T-helper 2 cell treated with Interferon-gamma antibody and Interleukin-4, amounts not matched to agents 5 μg/mL and 100 μg/mL, for 36 hours (primary cell): ENCODE measurements around the gene HEPACAM2.

ENCODE experiments used
- DNase-seq: peaks from one replicate; pipeline ENCODE4 v3.0.0; 2021; ENCODE audit warnings: low spot score
- H3K27ac Mint-ChIP-seq: one replicate; pipeline ENCODE4 v1.8.0; 2021; ENCODE audit warnings: mild to moderate bottlenecking, mixed read lengths
- H3K27me3 Mint-ChIP-seq: one replicate; pipeline ENCODE4 v1.8.0; 2021; ENCODE audit warnings: low read depth, mixed read lengths
- H3K36me3 Mint-ChIP-seq: one replicate; pipeline ENCODE4 v1.8.0; 2021; ENCODE audit warnings: low read depth, mixed read lengths
- H3K4me1 Mint-ChIP-seq: one replicate; pipeline ENCODE4 v1.8.0; 2021; ENCODE audit warnings: low read depth, mixed read lengths
- H3K4me3 Mint-ChIP-seq: one replicate; pipeline ENCODE4 v1.8.0; 2022; ENCODE audit warnings: mild to moderate bottlenecking, moderate library complexity, mixed read lengths
- H3K9me3 Mint-ChIP-seq: one replicate; pipeline ENCODE4 v1.8.0; 2021; ENCODE audit warnings: mixed read lengths

The HEPACAM2 gene

DNA sequence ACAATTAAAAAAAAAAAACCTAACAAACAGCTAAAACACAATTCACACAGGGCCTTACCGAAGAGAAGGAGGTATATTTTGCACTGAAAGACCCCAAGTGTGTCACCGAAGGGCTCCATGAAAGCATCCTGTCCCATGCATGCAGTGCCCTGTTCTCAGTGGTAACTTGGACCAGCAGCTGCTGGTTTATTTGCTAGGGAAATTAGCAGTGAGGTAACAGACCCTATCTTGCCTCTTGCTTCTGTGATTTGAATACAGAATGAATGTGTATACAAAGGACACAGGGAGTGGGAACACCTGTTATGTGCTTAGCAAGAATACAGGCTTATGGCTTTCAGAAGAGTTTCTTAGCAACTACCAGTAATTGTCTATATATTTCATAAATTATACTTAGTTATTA lies at the start of gene HEPACAM2:
HEPACAM2 (minus strand) TSS at position 160 of the 400 bp plus-strand sequence.
- peaks cover 12% of the 10 kb centered on the region for H3K4me1 Mint-ChIP-seq
- peaks cover 32% of the 10 kb centered on the region for H3K27me3 Mint-ChIP-seq
- H3K9me3 Mint-ChIP-seq, result no peaks in the 10 kb centered on the region
- H3K36me3 Mint-ChIP-seq, result no peaks in the 10 kb centered on the region
- no peak for DNase-seq
- no peak within 1 kb of the TSS for H3K27ac Mint-ChIP-seq
- H3K4me3 Mint-ChIP-seq, result no peak within 1 kb of the TSS

DNA sequence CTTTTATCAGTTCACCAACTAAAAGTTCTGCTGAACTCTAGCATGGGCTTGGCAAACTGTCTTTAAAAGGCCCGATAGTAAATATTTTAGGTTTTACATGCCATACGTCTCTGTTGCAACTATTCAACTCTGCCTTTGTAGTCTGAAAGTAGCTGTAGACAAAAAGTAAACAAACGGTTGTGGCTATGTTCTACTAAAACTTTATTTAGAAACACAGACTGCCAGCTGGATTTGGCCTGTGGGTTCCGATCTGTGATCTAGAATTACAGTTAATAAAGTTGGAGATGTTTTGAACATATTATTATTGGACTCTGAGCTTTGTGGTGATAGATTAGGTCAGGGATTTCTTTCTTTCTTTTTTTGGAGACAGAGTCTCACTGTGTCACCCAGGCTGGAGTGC lies 39.0 kb upstream of the HEPACAM2 start:
- DNase-seq, result no peak
- Mint-ChIP-seq H3K36me3 (no peaks in the 10 kb centered on the region), H3K4me3 (no peak overlapping the region), H3K27ac (no peak overlapping the region), H3K9me3 (no peaks in the 10 kb centered on the region), H3K4me1 (no peaks in the 10 kb centered on the region), H3K27me3 (no peaks in the 10 kb centered on the region)

DNA sequence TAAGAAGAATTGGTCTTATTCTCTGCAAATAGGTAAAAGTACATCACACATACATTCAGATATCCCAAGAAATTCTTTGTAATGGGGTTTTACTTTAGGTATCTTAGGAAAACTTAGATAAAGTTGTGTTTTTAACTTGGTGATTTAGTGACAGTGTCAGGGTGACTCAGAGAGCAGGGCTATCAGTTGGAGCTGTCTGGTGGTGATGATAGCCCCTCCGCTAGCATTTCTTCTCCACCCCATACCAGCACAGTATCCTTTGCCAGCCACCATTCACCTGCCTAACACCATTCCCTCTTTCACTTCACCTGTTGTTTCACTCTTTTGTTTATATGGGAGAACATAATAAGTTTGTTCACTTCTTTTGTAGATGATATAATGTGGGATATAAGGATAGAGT lies 36.3 kb upstream of the HEPACAM2 start:
- Mint-ChIP-seq H3K27me3 (no peaks in the 10 kb centered on the region), H3K27ac (no peak overlapping the region), H3K4me1 (no peaks in the 10 kb centered on the region), H3K4me3 (no peak overlapping the region), H3K9me3 (no peaks in the 10 kb centered on the region), H3K36me3 (peaks cover 1% of the 10 kb centered on the region)
- no peak for DNase-seq

DNA sequence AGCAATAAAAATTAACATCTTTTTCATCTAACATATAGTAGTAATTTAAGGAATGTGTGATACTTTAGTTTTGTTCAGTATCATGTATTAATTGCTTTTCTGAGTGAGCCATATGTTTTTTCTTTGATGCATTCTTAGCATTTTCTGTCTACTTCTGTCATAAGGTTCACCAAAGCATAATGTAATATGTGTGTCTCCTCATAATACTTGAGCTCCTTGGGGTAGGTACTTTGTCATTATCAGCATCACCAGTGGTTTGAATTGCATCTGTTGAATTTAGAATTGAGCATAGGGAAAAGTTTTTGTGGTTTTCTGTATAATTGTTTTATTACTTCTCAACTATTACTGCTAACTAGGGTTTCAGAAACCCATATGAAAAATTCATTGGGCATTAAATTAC lies 32.4 kb upstream of the HEPACAM2 start:
- H3K4me3 Mint-ChIP-seq, result no peak overlapping the region
- no peaks in the 10 kb centered on the region for H3K27me3 Mint-ChIP-seq
- no peak for DNase-seq
- no peaks in the 10 kb centered on the region for H3K4me1 Mint-ChIP-seq
- H3K27ac Mint-ChIP-seq, result no peak overlapping the region
- H3K9me3 Mint-ChIP-seq, result no peaks in the 10 kb centered on the region
- H3K36me3 Mint-ChIP-seq, result peaks cover 1% of the 10 kb centered on the region

DNA sequence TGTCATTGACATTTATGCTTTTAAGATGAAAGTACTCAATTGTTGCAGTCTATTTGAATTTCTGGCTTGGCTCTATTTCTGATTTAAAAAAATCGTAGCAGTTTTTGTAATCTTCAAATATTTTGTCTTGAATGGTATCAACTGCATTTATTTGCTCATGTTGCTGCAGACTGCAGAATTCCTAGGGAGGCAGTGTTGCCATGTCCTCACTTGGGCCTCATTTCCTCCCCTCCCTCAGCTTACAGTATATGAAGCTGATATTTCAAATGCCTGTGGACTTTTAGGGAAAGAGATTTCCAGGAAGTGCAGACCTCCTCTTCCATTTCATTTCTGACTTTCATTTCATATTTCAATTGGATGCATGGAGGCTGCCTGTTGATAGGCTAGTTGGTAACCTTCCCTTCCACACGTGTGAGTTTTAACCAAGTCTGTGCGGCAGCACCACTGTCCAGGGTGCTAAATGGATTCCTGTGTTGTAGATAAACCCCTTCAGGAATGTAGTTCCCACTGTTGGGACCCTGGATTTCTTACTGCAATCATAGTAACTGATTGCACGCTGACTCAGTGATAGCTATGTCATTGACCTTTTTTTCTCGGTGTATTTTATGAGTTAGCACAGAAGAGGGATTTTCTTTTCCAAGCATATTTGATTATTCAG lies 23.4 kb upstream of the HEPACAM2 start:
- Mint-ChIP-seq H3K4me3 (no peak overlapping the region), H3K27ac (no peak overlapping the region), H3K9me3 (no peaks in the 10 kb centered on the region), H3K27me3 (no peaks in the 10 kb centered on the region), H3K4me1 (peaks cover 7% of the 10 kb centered on the region), H3K36me3 (no peaks in the 10 kb centered on the region)
- no peak for DNase-seq

DNA sequence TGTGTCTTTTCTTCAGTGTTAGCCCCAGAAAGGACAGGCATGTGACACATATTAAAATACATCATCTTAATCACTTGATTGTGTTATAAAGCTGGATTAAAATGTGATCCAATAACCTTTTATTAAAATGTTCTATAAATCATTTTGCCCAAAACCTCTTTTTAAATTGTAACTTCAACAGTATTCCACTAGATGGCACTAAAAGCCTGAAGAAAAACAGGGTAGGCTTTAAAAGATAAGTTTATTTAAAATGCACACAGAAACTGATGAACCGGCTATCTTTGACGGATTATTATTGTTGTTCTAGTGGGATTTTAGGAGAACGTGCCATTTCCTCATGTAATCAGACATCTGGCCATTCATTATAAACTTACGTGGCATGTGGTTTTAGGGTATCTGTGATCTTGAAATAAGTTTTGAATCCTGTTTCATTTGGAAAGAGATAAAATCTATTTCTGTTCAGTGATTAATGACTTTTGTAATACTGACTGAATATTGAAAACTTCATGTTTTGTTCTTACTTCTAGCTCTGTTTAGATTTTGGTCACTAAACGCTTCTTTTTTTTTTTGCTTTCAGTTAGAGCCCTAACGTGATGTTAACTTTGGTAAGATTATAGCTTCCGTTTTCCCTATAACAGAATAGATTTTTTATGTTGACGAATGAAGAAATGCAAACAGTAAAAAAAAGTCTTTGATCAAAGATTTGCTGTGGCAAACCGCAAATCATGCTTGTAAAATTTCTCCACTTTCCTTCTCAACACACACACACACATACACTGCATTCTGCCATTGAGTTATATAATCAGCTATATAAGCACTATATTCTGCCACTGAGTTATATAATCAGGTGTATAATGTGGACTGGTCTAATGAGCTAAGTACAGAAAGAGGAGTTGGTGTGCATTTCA lies 19.5 kb upstream of the HEPACAM2 start:
- no peaks in the 10 kb centered on the region for H3K36me3 Mint-ChIP-seq
- no peaks in the 10 kb centered on the region for H3K27me3 Mint-ChIP-seq
- H3K4me1 Mint-ChIP-seq, result peaks cover 7% of the 10 kb centered on the region
- DNase-seq, result no peak
- H3K4me3 Mint-ChIP-seq, result no peak overlapping the region
- no peaks in the 10 kb centered on the region for H3K9me3 Mint-ChIP-seq
- H3K27ac Mint-ChIP-seq, result no peak overlapping the region

DNA sequence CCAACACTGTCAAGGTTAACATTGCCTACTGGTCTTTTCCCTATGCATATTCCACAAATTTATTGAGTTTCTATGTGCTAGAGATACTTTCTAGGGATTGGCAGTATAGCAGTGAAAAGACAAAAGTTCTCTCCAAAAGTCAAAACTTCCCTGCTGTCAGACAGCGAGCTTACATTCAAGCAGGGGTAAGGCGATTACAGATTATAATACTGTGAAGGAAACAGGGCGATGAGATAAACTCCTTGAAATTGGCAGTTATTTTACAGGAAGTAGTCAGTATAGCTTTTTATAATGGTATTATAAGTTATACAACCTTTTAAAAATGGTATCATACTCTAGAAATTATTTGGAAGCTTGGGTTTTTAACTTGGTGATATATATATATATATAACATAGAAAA lies 15.8 kb upstream of the HEPACAM2 start:
- no peak overlapping the region for H3K4me3 Mint-ChIP-seq
- H3K4me1 Mint-ChIP-seq, result peaks cover 7% of the 10 kb centered on the region
- no peaks in the 10 kb centered on the region for H3K9me3 Mint-ChIP-seq
- H3K36me3 Mint-ChIP-seq, result no peaks in the 10 kb centered on the region
- DNase-seq, result no peak
- no peaks in the 10 kb centered on the region for H3K27me3 Mint-ChIP-seq
- H3K27ac Mint-ChIP-seq, result no peak overlapping the region

DNA sequence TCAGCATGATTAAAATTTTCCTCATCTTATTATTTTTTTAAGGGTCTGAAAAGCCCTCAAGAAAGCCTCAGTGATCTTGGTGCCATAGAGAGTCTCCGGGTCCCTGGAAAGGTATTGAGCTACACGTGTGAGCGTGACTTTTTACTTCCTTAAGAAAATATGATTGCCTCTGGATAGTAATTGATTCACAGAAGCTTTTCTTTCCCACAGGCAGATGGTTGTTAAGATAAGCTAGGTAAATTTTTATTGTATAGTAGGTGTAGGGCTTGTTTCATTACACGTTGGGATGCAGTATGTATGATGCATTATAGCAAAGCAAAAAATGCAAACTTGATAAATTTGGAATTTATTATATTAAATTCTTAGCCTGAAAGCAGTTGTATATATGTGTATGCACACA lies 13.6 kb upstream of the HEPACAM2 start:
- DNase-seq, result no peak
- Mint-ChIP-seq H3K4me1 (peaks cover 1% of the 10 kb centered on the region), H3K9me3 (no peaks in the 10 kb centered on the region), H3K27ac (no peak overlapping the region), H3K36me3 (no peaks in the 10 kb centered on the region), H3K4me3 (no peak overlapping the region), H3K27me3 (no peaks in the 10 kb centered on the region)

DNA sequence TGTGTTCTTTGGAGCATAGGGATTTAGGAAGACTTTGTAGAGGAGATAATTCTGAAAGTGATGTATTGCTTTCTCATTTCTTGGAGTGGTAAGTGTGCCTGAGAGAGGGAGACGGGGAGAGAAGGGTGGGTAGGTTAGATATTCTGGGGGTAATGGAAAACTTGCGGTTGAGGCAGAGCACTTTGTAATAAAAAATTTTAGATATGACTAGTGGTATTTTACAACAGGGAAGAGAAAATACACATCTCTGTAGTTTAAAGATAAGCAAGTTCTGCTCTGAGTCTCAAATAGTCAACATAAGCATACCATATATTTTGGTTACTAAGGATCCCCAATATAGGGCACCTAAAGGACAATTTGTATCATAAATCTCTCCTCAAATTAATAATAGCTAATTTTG lies 12.5 kb upstream of the HEPACAM2 start:
- H3K27ac Mint-ChIP-seq, result no peak overlapping the region
- H3K9me3 Mint-ChIP-seq, result no peaks in the 10 kb centered on the region
- DNase-seq, result no peak
- H3K27me3 Mint-ChIP-seq, result no peaks in the 10 kb centered on the region
- no peaks in the 10 kb centered on the region for H3K36me3 Mint-ChIP-seq
- no peak overlapping the region for H3K4me3 Mint-ChIP-seq
- no peaks in the 10 kb centered on the region for H3K4me1 Mint-ChIP-seq

DNA sequence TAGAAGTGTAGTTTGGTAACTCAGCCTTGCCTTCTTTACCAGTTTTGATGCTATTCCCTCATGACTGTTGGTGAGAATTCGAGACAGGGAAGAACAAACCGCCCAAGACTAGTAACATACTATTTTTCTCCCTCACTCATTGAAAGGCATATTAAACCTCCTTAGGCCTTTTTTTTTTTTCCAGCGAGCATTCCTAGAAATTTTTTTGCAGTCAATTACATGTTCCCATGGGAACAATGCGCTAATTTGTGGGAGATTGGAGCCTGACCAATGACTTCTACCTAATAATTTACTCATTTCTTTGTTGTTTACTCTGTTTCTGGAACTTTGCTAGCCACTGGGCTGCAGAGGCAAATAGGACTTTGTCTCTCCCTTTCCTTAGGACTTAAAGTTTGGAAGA lies 11.9 kb upstream of the HEPACAM2 start:
- no peaks in the 10 kb centered on the region for H3K9me3 Mint-ChIP-seq
- H3K27ac Mint-ChIP-seq, result no peak overlapping the region
- H3K27me3 Mint-ChIP-seq, result no peaks in the 10 kb centered on the region
- no peak for DNase-seq
- H3K4me1 Mint-ChIP-seq, result no peaks in the 10 kb centered on the region
- no peaks in the 10 kb centered on the region for H3K36me3 Mint-ChIP-seq
- H3K4me3 Mint-ChIP-seq, result no peak overlapping the region

DNA sequence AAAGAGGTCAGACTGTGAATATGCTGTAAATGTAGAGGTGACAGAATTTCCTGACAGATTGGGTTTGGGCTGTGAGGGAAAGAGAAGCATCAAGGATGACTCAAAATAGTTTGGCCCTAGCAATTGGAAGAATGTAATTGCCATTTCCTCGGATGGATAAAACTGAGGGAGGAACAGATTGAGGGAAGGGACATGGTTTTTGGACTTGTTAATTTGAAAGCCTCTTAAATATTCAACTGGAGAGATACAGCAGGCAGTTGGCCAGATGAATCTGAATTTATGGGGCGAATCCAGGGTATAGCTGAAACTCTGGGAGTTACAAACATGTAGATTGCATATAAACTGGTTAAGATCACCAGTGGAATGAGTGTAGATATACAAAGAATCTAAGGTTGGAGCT lies 9.3 kb upstream of the HEPACAM2 start:
- Mint-ChIP-seq H3K4me3 (no peak overlapping the region), H3K36me3 (no peaks in the 10 kb centered on the region), H3K4me1 (peaks cover 8% of the 10 kb centered on the region), H3K27ac (no peak overlapping the region), H3K9me3 (no peaks in the 10 kb centered on the region), H3K27me3 (peaks cover 1% of the 10 kb centered on the region)
- no peak for DNase-seq

DNA sequence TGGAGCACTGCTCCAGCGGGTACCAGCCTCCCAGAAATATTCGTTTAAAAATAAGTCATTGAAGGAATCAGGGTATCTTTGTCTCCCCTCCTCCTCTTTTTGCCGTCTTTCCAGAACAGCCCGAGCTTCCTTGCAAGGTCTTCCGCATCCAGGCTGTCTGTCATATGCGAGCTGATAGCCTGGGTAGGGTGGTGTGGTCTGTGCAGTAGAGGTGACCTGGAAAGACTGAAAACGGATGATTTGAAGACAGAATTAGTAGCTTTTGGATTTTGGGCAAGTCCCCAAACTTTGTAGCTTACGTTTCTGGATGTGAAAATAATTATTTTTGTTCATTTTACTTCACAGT lies 6.4 kb upstream of the HEPACAM2 start:
- no peak for DNase-seq
- peaks cover 20% of the 10 kb centered on the region for H3K4me1 Mint-ChIP-seq
- peak overlapping the region; percentile 94 for H3K27ac Mint-ChIP-seq
- H3K4me3 Mint-ChIP-seq, result peak overlapping the region; percentile 99
- no peaks in the 10 kb centered on the region for H3K36me3 Mint-ChIP-seq
- H3K27me3 Mint-ChIP-seq, result peaks cover 6% of the 10 kb centered on the region
- no peaks in the 10 kb centered on the region for H3K9me3 Mint-ChIP-seq

DNA sequence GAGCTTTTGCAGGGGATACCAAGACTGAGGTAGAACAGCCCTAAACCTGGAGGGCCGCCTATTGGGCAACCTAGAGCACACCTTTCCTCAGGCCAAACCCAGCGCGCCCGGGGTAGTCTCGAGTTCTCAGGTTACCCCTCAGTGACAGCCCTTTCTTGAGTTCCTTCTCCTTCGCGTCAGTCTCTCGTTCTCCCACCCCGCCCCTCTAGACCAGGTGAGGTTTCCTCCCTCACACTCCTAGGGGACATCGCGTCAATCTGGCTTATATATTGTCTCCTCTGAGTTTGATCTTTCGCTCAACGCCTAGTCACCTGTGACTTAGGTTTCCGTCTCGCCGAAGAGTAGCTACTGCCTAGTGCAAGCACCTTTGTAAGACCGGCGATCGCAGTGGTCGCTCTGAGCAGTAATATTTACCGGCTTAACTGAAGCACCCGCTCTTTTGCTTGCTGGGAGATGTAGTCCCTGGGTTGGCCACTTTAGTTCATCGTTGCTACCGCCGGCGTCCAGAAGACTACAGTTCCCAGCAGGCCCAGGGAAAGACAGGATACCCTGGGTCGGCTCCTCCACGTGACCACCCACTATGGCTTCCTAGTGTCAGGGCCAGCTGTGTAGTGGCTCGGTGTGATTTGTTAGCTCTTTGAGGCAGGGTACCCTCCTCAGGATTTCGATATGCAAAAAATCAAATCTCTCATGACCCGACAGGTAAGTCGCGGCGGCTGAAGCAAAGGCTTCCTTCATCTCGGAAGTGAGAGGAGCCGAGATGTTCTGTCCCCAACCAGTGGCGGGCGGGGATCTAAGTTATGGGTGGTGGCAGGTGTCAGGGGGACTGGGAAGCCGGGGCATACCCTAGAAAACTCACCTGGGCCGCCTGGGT lies 5.8 kb upstream of the HEPACAM2 start, which contains the start of gene VPS50:
VPS50 (plus strand) TSS at position 568 of the 874 bp plus-strand sequence; CDS start at position 670, 102 bp downstream.
- Mint-ChIP-seq H3K27ac (peak within 1 kb of the TSS; percentile 94), H3K27me3 (peaks cover 12% of the 10 kb centered on the region), H3K4me1 (peaks cover 20% of the 10 kb centered on the region), H3K9me3 (no peaks in the 10 kb centered on the region), H3K36me3 (no peaks in the 10 kb centered on the region), H3K4me3 (peak within 1 kb of the TSS; percentile 99)
- DNase-seq, result peak; percentile 92

DNA sequence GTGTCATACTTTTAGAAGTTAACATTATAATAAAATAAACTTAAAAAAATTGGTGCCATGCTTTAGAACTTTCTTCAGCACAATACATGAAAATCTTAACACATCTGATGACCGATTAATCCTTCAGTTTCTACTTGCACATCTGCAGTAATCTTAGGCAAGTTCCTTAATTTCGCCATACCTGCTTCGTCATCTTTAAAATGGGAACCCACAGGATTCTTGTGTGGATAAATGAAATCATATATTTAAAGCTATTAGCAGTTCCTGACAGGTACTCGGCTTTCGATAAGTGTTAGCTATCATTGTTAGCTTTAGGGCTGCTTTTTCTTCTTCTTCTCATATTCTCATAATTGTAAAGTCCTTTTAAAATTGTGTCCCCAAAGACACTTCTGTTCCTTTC lies 5.0 kb upstream of the HEPACAM2 start:
- H3K4me3 Mint-ChIP-seq, result peak overlapping the region; percentile 99
- peak overlapping the region; percentile 94 for H3K27ac Mint-ChIP-seq
- no peaks in the 10 kb centered on the region for H3K9me3 Mint-ChIP-seq
- H3K27me3 Mint-ChIP-seq, result peaks cover 15% of the 10 kb centered on the region
- H3K4me1 Mint-ChIP-seq, result peaks cover 20% of the 10 kb centered on the region
- no peaks in the 10 kb centered on the region for H3K36me3 Mint-ChIP-seq
- no peak for DNase-seq
